HuH-7.5 (cell line): ENCODE data around the gene RIGI.
"Not testable (repeated sequence)": the region's sequence is repeated elsewhere in the genome, so short reads cannot be mapped to it uniquely, and the experiment has no call there.

Experiments used
- DNase-seq: peaks from one replicate; pipeline ENCODE4 v3.0.0; 2011; ENCODE audit warnings: low spot score

The RIGI gene

GRCh38 chr9:32526707-32527048, 682 bp upstream of the RIGI start:
- DNase-seq: no peak

GRCh38 chr9:32525709-32526030, 326 bp downstream of the RIGI start:
- DNase-seq: no peak

DNA sequence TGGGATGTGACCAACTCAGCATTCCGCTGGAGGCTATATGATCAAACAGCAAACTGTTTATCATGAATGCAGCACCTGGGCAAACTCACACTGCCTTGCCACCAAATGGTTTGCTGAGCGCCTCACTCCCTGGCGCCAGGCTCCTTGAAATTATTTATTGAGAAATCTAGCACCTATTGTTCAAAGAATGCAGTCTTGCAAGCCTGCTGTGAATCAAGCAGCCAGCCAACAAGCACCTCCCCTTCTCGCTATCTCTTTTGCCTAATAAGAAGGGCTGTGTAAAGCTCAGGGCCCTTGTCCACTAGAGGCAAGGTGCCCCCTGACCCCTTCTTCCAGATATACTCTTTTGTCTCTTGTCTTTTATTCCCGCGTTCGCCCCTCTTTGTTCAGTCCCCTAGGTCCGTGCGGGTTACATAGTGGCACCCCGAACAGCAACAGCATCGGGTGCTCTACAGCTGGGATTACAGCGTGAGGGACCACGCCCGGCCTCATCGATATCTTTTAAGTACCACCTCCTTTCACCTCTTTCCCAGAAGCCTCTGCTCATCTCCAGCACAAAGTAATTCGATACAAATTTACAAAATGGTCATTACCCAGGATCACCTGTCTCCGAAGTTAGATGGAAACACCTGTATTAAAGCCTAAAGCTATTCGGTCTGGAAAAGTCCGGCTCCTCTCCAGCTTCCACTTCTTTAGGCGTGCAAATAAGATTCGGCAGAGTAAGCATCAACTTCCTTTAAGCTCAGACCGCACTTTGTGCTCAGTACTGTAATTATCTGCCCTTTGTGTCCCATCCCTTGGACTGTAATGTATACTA, 896 bp downstream of the RIGI start:
- DNase-seq: no peak

DNA sequence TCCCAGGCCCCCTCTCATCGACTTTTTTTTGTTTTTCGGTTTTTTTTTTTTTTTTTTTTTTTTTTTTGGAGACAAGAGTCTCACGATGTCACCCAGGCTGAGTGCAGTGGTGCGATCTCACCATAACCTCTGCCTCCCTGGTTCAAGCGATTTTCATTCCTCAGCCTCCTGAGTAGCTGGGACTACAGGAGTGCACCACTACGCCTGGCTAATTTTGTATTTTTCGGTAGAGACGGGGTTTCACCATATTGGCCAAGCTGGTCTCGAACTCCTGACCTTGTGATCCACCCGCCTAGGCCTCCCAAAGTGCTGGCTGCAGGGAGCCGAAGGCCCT, 1.5 kb downstream of the RIGI start:
- not testable (repeated sequence) for DNase-seq

DNA sequence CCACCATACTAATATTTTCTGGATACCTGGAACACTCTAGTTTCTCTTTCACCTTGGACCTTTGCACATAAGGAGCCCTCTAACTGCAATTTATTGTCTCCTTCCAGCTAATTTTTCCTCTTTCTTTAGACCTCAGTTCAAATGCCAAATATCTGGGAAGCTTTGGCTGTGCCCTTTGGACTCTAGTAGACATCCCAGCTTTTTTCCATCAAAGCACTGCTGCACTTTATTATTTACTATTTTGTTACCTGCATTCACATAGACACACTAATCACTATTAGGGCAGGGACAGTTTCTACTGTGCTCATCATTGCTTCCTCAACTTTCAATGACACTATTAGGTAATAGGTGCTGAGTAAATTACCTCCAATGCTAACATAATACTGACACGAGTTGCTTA, 2.1 kb downstream of the RIGI start:
- DNase-seq: no peak

DNA sequence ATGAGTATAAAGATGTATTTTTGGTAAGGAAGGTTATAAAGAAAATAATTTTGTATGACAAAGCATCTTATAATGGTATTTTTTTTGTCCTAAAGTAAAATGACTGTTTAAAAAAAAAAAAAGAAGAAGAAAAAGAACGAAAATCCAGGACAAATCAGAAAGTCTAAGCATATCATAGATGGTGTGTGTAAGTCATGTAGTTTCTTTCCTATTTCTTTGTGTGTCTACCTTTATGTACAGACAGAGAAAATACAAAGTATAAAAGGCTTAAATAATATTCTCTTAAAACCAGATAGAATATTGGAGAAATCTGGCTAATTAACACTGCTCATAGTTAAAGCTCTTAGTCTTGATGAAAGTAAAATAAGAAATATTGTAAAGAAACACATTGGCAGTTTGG, 7.7 kb downstream of the RIGI start:
- DNase-seq: no peak

DNA sequence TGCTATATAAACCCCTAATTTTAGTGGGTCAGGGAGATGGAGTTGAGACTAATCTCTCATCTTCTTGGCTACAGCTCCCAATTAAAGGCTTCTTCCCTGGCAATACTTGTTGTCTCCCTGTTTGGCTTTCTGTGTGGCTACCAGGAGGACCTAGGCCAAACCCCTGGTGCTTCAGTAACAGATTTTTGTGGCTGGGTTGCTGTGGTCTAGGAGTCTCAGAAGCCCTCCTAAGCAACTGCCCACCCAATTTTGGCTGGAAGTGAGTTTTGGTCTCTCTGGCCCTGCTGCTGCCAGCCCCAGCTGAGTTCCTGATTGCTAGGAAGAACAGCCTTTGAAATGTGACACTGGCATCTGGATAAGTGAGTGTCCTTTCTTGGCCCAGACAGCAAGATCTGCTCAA, 9.8 kb downstream of the RIGI start:
- DNase-seq: no peak

GRCh38 chr9:32508728-32509127, 17.3 kb downstream of the RIGI start:
- DNase-seq: no peak

DNA sequence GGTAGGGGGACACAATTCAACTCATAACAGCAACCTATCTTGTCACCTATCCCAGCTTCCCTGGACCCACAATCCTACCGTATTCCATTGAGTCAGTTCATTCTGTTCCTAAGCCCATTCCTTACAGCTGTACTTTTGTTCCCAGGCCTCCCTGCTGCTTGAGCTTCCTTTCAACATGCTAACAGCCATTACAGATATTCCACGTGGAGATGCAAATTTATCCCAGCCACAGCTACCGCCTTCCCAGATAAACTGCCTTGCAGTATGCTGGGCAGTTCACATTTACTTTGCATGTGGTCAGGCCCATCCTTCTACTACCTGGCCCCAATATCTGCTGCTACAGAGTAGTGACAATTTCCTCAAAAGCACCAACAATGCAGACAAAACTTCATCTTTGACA, 23.0 kb downstream of the RIGI start:
- no peak for DNase-seq

GRCh38 chr9:32502464-32502863, 23.5 kb downstream of the RIGI start:
- no peak for DNase-seq

GRCh38 chr9:32501868-32502267, 24.1 kb downstream of the RIGI start:
- DNase-seq: no peak

DNA sequence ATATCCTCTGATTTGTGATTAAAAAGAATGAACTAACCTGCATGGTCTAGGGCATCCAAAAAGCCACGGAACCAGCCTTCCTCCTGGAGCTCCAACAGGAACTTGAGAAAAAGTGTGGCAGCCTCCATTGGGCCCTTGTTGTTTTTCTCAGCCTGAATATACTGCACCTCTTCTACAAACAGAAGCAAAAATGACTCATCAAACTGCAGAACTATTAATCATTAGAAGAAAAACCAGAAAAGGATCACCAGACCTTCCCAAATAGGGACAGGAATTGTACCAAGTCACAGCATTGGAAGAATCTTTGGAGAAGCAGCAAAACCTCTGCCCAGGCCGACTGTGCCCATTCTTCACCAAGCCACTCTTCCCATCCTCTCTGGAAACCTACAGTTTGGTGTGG, 25.2 kb downstream of the RIGI start:
- DNase-seq: no peak

DNA sequence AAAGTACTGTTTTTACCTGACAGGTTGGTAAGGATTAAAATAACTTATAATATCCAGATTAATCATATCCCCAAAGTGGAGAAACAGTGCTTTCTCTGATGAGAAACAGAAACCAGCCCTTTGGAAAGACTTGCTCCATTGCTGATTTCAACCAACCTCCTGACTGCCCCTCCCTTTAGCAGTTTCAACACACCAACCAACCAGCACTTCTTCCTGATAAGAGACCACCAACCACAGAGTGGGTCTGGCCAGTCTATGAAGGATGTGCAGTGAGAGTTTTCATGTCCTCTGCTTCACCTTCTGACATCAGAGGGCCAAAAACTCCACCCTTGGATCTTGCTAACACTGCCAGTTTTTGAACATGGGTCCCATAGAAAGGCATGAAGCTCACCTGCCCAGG, 28.1 kb downstream of the RIGI start:
- DNase-seq: no peak

DNA sequence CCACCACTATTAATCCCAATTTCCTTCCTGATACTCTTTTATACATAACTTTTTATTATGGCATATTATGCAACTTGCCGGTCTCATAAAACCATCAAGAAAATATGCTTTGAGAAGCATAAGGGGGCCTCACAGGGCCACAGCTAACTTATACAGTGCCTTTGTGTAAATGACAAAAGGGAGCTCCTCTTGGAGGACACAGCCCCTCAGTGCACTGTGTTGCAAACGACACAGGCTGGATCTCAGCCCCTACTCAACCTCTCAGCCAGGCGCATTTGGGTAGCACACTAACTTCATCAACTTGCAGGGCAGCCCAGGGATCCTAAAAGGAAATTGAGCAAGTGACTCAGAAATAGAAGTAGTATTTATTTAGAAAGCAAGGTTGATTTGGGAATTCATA, 35.4 kb downstream of the RIGI start:
- no peak for DNase-seq

DNA sequence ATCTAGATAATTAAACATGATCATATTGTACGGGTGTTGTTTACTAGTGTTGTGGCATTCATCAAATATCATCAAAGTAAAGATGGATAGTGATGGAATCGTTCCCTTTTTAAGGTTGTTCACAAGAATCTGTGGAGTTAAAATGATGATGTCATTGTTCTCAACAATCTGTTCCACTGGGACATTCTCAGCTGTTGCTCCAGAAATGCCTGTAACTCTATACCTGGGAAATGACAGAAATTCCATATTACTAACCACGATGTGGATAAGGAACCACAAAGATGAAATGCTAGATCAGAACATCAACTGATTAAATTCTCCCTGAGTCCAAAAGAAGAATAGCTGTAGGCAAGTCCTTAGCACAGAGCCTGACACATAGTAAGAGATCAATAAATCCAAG, 38.0 kb downstream of the RIGI start:
- DNase-seq: no peak

- DNase-seq: no peak
These were observed 39.0 kb downstream of the RIGI start for GRCh38 chr9:32486839-32487562.

DNA sequence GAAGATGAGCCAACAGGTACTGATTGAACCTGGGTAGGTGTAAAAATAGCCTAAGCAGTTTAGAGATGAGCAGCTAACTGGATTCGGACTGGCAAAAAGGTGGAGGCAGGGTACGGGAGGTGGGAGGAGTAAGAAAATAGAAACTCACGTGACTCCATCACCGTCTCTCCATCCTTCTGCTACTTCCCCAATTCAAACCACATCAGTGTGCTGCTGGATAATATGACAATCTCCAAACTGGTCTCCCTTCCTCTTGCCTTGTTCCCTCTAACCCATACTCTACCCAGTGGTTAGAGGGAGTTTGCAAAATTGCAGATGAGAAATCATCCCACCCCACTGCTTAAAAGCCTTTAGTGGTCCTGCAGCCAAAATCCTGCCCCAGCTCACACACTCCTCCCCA, 42.7 kb downstream of the RIGI start:
- DNase-seq: no peak
